Mucosa of descending colon (tissue), 3 donors: ENCODE data around the gene CD151. TPM values are rescaled to one million over a fixed set of nuclear protein-coding genes. Genes with fewer than 3 reads are reported as not detected.
A peak's percentile ranks its signal among the peaks of the same experiment; 100 is the strongest.

Source experiments
- ATAC-seq: fragments of 200-7000 bp; cut with Tn5 transposase; one replicate; pipeline ENCODE4 v1.9.1; 2020; ENCODE audit warnings: mild to moderate bottlenecking, moderate library complexity
- DNase-seq, 3 donors: peaks; one replicate each; pipeline ENCODE4 v3.0.0-alpha.2; 2020
- H3K36me3 ChIP-seq: fragments of 200-600 bp; one replicate; pipeline ENCODE4 v1.8.0; 2021; ENCODE audit warnings: low read depth, mild to moderate bottlenecking
- H3K4me1 ChIP-seq: fragments of 200-600 bp; one replicate; pipeline ENCODE4 v1.8.0; 2021; ENCODE audit warnings: low read depth, mild to moderate bottlenecking
- H3K4me3 ChIP-seq: fragments of 200-600 bp; one replicate; pipeline ENCODE4 v1.8.0; 2021; ENCODE audit warnings: mild to moderate bottlenecking
- H3K9me3 ChIP-seq: fragments of 200-600 bp; one replicate; pipeline ENCODE4 v1.8.0; 2021; ENCODE audit warnings: mild to moderate bottlenecking
- intact Hi-C, 2 donors: fragments of 100-400 bp; cut with DNase I in 1 of 2; cut with micrococcal nuclease in 1 of 2; formaldehyde crosslinking; loops; one replicate each; pipeline versions ENCODE4 v1.11.0 to v1.11.1; 2022; cut with DNase I, micrococcal nuclease
- total RNA-seq, 3 donors: library from RNA; stranded (reverse); fragmentation: NEBNext Ultra II Directional in 2 of 3; extraction: Animal tissue kit (Norgen Biotek cat#: 25700) in 2 of 3; gene quantifications; one replicate each; pipeline versions ENCODE4 v1.2.1 to v1.2.4, GENCODE V29; 2021 to 2023
- TF ChIP-seq, protein P1 (sequence below): fragments of 200-600 bp; IDR thresholded peaks from one replicate; pipeline ENCODE4 v1.8.0; 2022; ENCODE audit warnings: antibody characterized with exemption, mild to moderate bottlenecking
- donor health status: DM: no; HTN: no; CAD: no; lungs with moderate emphysema.
- donor health status: DM: no; HTN: no; CAD: no.
- donor health status: DM: no; HTN: yes; CAD: no.

The CD151 gene
- total RNA-seq, 3 donors from 2014 or later, result 364 to 415 (median 378) TPM

DNA sequence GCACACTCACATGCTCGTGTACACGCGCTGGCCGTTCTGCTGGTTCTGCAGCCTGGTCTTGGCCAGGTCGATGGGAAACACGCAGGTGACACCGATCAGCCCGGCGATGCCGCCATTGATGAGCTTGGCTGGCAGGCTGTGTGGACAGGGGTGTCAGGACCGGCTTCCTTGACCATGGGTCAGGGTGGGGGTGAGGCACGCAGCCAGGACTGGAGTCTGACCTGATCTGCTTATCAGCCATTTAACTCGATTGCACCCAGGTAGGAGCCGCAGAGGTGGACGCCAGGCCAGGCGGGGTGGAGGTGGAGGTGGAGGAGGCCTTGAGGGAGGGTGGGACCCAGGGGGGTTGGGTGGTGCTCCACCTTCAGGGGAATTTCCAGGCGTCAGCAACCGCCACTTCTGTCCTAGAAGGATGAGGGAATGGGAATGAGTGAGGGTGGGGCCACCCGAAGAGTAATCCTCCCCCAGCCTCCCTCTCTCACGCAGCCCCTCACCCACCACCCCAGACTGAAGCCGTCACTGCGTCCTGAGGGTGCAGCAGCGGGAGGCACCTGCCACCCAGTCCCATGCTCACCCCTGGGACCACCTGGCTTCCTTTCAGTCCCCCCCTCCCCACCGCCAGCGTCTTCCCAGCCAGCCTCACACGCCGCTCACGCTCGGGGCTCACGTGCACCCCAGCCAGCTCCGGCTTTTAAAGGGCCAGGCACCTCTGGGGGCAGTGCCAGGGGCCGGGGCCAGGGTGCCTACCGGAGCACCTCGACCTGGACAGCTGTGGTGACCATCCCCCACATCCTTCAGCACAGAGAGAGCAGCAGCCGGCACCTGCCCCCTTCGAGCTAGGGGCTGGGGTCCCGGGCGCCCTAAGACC lies 37.8 kb upstream of the CD151 start:
- Histone ChIP-seq H3K9me3 (no peaks in the 10 kb centered on the region), H3K4me1 (peaks cover 27% of the 10 kb centered on the region), H3K4me3 (no peak overlapping the region), H3K36me3 (no peaks in the 10 kb centered on the region)
- intact Hi-C loops, result no loop called here
- TF ChIP-seq, protein P1, sequence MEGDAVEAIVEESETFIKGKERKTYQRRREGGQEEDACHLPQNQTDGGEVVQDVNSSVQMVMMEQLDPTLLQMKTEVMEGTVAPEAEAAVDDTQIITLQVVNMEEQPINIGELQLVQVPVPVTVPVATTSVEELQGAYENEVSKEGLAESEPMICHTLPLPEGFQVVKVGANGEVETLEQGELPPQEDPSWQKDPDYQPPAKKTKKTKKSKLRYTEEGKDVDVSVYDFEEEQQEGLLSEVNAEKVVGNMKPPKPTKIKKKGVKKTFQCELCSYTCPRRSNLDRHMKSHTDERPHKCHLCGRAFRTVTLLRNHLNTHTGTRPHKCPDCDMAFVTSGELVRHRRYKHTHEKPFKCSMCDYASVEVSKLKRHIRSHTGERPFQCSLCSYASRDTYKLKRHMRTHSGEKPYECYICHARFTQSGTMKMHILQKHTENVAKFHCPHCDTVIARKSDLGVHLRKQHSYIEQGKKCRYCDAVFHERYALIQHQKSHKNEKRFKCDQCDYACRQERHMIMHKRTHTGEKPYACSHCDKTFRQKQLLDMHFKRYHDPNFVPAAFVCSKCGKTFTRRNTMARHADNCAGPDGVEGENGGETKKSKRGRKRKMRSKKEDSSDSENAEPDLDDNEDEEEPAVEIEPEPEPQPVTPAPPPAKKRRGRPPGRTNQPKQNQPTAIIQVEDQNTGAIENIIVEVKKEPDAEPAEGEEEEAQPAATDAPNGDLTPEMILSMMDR, result no peak
- ATAC-seq (peak; percentile 12), DNase-seq (peak in 2 of 3 donors; percentile 45 to 67)

DNA sequence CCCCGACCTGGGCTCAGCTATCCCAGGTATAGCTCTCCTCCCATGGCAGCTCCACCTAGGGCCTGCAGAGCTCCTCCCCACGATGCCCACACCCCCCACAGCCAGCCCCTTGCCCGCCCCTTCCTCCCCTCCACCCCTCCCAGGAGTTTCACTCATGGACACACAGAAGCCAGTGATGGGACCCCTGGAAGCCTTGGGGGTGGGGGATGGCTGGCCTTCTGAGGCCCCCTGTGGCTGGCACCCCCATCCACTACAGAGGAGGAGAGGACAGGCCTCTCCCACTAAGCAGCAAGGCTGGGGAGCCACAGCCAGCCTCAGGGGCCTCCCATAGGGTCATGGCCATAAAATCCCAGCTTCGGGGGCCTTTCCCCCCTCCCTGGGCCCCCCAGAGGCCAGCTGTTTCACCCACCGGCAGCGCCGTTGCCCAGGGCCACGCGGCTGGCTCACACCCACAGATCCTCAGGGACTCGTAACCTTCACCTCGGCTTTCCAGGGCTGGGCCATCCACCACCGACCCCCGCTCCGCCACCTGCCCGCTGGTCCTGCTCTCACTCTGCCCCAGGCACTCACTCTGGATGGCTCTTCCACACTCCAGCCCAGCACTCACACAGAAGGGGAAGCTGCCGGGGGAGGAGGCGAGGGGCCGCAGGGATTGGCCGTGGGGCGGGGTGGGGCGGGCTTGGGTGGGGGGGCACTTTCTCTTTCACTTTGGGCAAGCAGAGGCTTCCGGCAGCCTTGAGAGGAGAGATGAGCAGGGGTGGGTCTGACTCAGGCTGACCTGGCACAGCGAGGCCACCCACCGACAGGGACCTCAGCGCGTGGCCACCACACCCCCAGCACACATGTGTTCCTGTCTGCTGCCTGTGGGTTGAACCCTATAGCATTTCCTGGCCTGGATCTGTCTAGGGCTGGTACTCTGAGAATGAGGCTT lies 36.9 kb upstream of the CD151 start:
- DNase-seq, result peak; percentile 73 to 86 (median 82)
- TF ChIP-seq, protein P1, result no peak
- peak; percentile 55 for ATAC-seq
- intact Hi-C loops, result no loop called here
- H3K4me3 ChIP-seq, result peak overlapping the region; percentile 28
- H3K9me3 ChIP-seq, result no peaks in the 10 kb centered on the region
- H3K36me3 ChIP-seq, result no peaks in the 10 kb centered on the region
- peaks cover 27% of the 10 kb centered on the region for H3K4me1 ChIP-seq

DNA sequence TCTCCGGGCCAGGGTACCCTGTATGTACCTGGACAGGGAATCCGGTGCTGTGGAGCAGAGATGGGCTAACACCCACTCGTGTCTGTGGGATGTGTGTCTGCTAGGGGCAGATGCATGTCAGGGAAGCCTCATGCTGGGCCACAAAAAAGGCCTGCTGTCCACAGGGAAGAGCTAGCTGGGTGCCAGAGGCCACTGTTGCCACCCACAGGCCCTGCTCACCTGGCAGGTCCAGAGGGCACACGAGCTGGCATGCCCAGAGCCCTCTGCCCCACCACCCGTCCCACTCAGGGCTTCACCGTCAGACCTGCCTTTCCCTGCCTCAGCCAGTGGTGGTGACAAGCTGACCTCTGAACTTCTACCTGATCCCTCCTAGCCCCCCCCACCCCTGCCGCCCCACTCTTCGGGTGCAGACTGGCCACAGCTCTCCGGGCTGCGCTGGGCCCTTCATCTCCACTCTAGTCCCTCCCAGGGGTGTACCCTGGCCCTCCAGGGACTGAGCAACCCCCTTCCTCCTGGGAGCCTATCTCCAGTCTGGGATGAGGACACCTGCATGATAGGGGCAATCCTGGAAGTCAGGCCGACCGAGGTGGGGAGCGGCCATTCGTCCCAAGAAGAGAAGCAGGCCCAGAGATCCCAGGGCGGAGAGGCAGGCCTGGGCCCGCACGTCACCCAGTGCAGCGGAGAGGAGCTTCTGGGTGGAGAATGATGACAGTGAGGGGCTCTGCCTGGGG lies 36.0 kb upstream of the CD151 start:
- H3K36me3 ChIP-seq, result no peaks in the 10 kb centered on the region
- TF ChIP-seq, protein P1, result no peak
- H3K9me3 ChIP-seq, result no peaks in the 10 kb centered on the region
- peak in 2 of 3 donors; percentile 36 to 59 for DNase-seq
- H3K4me1 ChIP-seq, result peaks cover 27% of the 10 kb centered on the region
- intact Hi-C loops, result no loop called here
- peak; percentile 13 for ATAC-seq
- H3K4me3 ChIP-seq, result no peak overlapping the region

- DNase-seq (peak; percentile 76 to 89 (median 82)), ATAC-seq (peak; percentile 54)
- intact Hi-C loops, result no loop called here
- TF ChIP-seq, protein P1, result no peak
- Histone ChIP-seq H3K4me3 (peak overlapping the region; percentile 51), H3K4me1 (peaks cover 27% of the 10 kb centered on the region), H3K36me3 (no peaks in the 10 kb centered on the region), H3K9me3 (no peaks in the 10 kb centered on the region)
These were observed 35.3 kb upstream of the CD151 start for GRCh38 chr11:797296-798092.
